Stimulated activated CD4-positive, alpha-beta T cell treated with anti-CD3 and anti-CD28 coated beads, Interleukin-12 subunit alpha, Interleukin-12 subunit beta, amount 100 ng/mL, for 24 hours (primary cell): ENCODE measurements around the gene APBA2.

Source experiments
- DNase-seq, 2 experiments: peaks; one replicate each; pipeline ENCODE4 v3.0.0-alpha.2; 2020; ENCODE audit warnings: low read depth in 2 of 2

The APBA2 gene

DNA sequence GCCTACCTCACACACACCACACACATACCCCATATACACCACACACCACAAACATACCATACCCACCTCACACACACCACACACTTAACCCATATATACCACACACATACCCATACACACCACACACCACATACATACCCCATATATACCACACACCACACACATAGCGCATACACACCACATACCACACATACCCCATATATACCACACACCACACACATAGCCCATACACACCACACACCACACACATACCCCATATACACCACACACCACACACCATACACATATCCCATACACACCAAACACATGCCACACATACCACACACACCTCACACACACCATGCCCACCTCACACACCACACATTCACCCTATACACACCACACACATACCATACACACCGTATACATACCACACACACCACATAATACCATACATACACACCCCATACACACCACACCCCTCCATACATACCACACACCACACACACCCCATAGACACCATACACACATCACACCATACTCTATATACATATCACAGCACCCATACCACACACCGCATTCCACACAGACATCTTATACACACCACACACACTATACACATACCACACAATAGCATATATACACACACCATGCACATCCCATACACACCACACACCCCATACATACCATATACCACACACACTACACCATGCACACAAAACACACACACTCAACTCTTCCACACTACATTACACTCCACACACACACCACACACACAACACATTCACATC, 29.5 kb downstream of the APBA2 start:
- DNase-seq: no peak

- DNase-seq: no peak
Observed at GRCh38 chr15:28915935-28916334, 30.2 kb downstream of the APBA2 start.

DNA sequence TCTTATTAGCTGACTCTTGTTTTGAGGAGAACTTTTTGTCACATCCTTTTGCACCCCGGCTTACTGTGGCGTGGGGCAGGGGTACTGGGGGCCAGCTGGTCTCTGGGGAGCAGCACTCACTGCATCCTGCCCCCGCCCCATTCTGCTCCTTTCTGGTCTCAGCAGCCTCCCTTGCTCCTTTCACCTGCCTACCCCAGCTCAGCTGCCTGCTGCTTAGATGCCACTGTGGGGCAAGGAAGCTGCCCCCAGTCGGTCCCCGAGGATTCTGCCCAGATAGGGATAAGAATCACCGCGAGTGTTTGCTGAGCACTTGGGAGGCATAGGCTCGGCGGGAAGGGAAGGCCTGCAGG, 32.0 kb downstream of the APBA2 start:
- DNase-seq: no peak

DNA sequence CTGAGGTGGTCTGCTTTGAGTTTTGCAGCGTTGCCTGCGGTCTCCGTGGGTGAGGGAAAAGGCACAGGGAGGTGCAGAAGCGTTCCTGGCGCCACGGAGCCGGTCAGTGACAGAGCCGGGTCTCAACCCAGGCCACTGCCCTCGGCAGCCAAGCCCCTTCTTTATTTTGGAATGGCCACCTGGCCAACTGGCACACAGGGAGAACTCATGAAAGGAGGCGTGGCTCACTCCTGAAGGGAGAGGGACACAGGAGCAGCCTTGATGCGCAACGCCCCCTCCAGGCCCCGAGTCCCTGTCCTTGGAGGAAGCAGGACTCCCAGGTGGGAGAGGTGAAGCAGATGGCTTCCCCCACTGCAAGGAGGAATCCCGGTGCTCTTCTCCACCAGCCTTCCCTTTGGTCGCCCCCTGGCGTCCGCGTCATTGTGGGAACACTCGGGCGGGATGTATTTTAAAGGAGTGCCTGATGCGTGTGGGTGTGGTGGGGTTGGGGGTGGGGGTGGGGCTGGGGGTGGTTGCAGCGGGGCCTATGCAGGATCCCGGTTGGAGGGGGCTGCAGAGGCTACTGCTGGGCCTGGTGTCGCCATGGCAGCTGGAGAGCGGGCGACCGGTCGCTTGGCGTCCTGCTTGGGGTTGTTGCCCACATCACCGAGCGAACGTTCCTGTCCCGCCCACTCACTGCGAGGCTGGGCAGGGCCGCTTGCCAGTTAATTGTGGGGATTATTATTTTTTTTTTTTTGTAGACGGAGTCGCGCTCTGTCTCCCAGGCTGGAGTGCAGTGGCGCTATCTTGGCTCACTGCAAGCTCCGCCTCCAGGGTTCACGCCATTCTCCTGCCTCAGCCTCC, 32.6 kb downstream of the APBA2 start:
- DNase-seq: no peak

GRCh38 chr15:28919201-28919635, 33.4 kb downstream of the APBA2 start:
- peak in 1 of 2 experiments; percentile 21 for DNase-seq

GRCh38 chr15:28919679-28920655, 34.2 kb downstream of the APBA2 start:
- no peak for DNase-seq

DNA sequence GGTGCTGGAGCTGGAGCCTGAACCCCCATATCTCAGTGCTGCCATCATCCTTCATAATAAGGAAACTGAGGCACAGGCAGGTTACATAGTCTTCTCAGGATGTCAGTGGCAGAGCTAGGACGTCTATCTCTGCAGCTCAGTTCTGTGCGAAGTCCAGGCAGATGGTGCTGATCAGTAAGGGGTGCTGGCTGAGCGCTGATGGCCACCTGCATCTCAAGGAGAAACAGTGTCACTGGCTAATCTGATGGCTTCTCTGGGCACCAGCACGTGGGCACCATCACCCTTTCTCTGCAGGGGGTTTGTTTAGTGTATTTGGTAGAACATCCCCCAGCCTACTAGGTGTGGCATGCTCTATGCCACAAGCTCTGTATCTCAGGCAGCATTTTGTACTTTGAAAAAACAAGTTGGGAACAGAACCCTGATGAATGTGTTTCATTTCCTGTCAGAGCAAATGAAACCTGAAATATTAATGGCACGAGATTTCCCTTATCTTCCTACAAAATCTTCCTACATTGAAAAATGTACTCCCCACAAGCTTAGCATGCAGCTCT, 35.1 kb downstream of the APBA2 start:
- DNase-seq: no peak

DNA sequence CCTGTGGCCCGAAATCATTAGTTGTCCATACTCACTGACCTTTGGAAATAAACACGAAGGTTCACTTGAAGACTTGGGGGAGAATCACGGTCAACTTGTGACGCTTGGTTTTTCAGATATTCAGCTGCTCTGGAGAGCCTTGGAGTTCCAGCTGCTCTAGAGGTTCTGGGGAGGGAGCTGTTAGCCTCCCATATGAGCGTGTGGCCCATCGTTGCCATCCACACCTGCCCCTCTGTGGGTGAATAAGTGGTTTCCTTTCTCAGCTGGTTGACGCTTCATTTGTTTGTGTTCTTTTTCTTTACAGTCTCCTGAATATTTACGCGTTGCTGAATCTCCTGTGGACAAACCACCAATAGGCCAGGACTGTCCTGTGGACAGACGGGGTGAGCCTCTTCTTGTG, 35.6 kb downstream of the APBA2 start:
- no peak for DNase-seq

DNA sequence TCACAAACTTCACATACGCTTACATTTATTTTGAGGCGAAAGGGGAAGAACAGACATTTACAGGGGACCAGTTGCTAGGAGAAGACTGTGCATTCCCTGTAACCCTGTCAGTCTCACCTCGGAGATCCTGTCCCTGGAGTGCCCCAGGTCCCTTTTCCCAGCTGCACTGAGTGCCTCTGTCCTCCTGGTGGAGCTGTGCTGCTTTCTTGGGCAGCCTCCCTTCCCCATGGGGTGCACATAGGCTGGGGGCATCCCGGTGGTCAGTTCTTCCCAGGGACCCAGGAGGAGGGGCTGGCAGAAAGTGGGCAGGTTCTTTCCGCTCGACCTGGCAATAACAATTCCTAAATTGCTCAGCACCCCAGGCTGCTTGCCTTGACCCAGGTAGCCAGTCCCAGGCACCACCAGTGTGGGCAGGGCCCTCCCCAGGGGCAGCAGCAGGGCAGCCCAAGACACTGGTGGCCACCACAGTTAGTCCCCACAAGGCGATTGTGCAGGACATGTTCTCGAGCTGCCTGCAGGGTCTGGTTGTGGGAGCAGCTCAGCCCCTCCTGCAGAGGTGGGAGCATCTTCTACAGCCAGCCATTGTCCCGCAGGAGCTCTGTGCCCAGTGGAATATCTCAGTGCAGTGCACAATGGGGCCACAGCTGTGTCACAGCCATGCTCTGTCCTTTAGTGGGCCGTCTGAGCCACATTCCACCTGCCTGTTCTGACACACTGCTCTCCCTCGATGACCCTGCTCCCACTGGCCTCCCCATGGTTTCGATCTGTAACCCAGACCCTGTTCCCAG, 36.3 kb downstream of the APBA2 start:
- no peak for DNase-seq

GRCh38 chr15:28922707-28923012, 36.9 kb downstream of the APBA2 start:
- no peak for DNase-seq

GRCh38 chr15:28923726-28924280, 38.0 kb downstream of the APBA2 start:
- DNase-seq: no peak

GRCh38 chr15:28927043-28927442, 41.3 kb downstream of the APBA2 start:
- DNase-seq: no peak

DNA sequence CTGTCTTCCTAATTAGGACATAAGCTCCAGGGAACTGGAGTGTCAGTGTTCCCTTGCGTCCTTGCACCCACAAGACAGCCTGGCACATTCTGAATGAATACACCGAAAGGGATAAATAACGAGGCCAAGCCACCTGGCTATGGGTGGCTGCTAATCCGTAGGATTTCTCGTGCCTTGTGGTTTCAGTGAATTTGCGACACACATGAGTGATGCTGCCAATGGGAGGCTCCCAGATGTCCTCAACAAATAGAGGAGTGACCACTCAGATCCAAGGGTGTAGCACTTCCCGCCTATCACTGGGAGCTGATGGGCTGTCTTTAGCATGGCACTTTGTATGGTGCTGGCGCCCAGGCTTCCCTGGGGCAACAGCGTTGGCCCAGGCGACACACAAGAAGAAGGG, 43.4 kb downstream of the APBA2 start:
- DNase-seq: no peak

DNA sequence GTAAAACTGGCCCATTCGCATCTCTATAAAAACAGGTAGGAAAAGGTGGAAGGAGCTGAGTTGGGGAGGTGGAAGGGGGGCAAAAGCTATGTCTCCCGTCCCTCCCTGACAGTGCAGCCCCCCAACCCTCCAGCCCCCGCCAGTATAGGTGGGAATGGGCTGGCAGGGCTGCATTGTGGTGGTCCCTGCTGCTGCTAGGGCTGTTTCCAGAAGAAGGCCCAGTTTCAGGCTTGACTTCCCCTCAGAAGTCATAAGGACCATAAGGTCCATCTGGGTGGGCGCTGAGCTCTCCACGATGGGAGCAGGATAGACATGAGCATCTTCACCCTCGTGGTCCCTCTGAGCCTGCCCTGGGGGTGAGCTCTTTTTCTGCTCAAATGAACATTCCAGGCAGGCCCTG, 44.2 kb downstream of the APBA2 start:
- no peak for DNase-seq

DNA sequence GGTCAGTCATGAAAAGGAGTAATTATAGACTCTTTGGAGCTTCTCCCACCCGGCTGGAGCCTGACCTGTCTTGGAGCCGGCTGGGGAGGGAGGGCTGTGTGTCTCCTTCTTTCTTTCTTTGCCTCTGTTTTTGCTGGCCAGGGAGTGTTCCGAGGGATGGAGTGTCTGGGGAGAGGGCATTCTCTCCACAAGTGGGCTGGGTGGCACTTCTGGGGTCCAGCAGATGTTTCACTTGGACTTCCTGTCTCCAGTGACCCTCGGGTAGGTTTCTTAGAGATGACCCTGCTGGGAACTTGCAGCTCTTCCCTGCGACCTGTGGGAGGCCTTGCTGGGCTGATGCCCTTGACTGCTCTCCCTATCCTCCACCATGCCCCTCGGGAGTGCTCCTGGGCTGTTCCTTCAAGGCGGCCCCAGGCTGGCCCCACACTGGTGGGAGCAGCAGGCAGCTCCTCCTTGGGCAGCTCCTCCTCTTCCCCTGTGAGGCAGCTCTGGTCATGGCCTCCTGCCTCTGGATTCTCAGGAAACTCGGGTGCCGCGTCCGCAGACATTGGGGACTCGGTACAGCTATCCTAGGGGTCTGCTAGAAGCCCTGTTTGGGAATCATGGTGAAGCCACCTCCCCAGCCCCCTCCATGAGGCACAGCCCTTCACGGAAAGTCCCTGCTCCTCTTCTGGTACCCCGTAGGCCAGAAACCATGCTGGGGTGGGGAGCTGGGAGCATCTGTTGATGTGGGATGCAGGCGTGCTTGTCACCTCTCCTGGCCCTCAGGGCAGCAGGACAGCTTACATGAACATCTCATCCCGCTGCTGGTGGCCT, 44.9 kb downstream of the APBA2 start:
- DNase-seq: no peak

DNA sequence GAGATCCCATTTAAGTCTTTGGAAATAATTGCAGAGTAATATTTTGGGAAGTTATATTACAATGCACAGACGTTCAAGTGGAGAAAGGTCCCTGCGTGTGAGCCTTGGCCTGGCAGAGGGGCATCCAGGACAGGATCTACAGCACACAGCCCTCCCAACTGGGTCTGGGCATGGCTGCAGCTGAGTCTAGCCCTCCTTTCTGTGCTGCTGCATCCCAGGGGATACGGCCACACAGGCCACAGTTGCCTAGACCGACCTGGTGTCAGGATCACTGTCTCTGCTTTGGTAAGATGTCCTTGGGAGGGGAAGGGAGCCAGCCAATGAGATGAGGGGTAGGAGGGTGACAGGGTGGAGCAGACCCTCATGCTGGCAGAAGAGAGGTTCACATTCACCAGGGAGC, 46.1 kb downstream of the APBA2 start:
- DNase-seq: no peak

DNA sequence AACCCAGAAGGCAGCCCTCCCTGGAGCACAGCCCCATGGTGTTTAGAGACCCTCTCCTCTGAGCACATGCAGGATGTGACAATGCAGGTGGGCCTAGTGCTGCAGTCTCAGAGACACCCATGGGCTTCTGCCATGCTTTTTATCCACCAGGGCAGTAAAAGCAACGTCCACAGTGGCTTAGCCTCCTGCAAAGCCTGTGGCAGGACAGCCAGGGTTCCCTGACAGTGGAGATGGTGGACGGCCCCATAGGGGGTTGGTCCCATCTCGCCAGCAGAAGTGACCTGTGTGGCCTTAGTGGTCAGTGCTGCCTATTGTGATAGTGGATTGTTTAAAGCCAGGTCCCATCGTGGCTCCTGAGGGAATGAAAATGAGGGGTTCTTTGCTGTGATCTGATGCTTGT, 46.6 kb downstream of the APBA2 start:
- no peak for DNase-seq

GRCh38 chr15:28933710-28934445, 48.1 kb downstream of the APBA2 start:
- DNase-seq: no peak

- no peak for DNase-seq
Observed at GRCh38 chr15:28934645-28935044, 48.9 kb downstream of the APBA2 start.
